GM21528 (cell line): Measurements from ENCODE around the gene C3.
"Not testable (repeated sequence)": the region's sequence is repeated elsewhere in the genome, so short reads cannot be mapped to it uniquely, and the experiment has no call there.

Experiments
- ATAC-seq: cut with Tn5 transposase; IDR thresholded peaks from one replicate; pipeline ENCODE4 v1.9.1; 2021; ENCODE audit warnings: mild to moderate bottlenecking, moderate library complexity; ENCODE audit not compliant: unreplicated experiment, low FRiP score

The C3 gene

DNA sequence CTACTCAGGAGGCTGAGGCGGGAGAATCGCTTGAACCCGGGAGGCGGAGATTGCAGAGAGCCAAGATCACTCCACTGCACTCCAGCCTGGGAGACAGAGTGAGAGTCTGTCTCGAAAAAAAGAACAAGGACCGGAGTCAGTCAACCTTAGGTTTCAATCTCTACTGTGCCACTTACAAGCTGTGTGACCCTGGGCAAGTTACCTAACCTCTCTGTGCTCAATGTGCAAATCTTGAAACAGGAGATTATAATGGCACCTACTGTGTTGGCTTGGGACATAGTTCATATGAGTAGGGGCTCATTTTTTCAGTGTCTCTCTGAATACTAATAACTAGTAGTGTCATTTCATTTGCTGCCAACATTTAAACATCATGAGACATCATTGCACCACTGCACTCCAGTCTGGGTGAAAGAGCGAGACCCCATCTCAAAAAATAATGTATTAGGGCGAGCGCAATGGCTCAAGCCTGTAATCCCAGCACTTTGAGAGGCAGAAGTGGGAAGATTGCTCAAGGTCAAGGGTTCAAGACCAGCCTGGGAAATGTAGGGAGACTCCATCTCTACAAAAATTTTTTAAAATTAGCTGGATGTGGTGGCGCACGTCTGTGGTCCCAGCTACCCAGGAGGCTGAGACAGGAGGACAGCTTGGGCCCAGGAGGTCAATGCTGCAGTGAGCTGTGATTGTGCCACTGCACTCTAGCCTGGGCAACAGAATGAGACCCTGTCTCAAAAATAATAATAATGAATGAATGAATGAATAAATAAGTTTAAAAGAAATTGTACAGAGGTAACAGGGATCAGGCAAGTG is 5.5 kb downstream of the C3 start:
- ATAC-seq = no peak

- no peak for ATAC-seq
Measured at GRCh38 chr19:6713773-6714692, 6.4 kb downstream of the C3 start.

DNA sequence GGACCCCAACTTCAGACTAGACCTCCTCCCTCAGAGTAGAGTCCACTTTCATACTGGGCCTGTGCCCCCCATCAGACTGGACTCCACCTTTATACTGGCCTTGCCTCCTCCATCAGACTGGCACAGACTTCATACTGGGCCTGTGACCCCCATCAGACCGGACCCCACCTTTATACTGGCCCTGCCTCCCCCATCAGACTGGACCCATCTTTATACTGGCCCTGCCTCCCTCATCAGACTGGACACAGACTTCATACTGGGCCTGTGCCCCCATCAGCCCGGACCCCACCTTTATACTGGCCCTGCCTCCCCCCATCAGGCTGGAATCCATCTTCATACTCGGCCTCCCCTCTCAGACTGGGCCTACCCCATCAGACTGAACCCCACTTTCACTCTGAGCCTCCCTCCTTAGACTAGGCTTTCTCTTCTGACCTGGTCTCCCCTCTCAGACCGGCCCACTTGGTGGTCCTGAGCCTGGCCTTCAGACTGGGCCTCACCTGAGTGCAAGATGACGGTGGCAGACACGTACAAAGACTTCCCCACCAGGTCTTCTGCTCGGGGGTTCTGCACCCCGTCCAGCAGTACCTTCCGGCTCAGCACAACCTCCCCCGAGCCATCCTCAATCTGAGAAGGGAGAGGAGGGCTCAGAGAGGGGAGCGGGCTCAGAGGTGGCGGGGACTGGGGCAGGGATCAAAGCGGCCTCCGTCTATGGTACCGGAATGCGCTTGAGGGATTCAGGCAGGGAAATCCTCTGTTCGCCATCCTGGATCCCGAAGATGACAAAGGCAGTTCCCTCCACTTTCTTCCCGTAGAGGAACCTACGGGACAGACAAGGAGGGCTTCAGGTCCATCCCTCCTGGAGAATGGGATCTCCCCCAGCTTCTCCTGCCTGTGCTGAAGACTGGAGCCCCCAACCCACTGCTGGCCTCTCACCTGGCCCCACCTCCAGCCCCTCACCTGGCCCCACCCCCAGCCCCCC is 7.5 kb downstream of the C3 start:
- ATAC-seq = no peak

DNA sequence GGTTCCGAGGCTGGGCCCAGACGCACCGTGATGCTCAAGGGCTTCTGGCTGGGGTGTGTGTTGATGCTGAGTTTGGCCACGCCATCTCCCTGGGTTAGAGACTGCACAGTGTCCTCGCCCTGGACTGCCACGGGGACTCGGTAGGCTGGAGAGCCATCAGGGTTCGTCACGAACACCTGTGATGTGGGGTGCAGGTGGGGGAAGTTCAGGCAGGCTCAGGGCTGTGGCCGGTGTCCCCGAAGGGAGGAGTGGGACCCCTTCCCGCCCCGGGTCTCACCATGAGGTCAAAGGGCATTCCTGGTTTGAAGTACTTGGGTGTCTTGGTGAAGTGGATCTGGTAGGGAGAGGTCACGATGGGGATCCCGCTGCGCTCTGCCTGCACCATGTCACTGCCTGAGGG is 8.2 kb downstream of the C3 start:
- ATAC-seq = no peak

DNA sequence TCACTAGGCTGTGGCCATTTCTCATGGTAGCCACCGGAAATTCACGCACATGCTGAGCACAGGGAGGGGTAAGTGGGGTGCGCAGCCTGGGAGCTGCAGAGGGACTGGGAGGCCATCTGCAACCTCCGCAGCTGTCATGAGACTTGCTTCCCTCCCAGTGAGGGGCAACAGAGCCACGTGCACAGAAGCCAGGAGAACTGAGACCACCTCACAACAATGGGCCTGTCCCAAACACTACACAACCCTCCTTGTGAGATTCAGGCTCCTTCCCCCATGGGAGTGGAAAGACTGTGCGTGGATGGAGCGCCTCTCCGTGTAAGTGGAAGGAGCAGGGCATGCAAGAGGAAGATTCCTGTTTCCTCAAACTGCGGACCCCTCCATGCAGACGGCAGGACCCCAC is 8.8 kb downstream of the C3 start:
- ATAC-seq = no peak

GRCh38 chr19:6711078-6711361 is 9.4 kb downstream of the C3 start:
- ATAC-seq = no peak

DNA sequence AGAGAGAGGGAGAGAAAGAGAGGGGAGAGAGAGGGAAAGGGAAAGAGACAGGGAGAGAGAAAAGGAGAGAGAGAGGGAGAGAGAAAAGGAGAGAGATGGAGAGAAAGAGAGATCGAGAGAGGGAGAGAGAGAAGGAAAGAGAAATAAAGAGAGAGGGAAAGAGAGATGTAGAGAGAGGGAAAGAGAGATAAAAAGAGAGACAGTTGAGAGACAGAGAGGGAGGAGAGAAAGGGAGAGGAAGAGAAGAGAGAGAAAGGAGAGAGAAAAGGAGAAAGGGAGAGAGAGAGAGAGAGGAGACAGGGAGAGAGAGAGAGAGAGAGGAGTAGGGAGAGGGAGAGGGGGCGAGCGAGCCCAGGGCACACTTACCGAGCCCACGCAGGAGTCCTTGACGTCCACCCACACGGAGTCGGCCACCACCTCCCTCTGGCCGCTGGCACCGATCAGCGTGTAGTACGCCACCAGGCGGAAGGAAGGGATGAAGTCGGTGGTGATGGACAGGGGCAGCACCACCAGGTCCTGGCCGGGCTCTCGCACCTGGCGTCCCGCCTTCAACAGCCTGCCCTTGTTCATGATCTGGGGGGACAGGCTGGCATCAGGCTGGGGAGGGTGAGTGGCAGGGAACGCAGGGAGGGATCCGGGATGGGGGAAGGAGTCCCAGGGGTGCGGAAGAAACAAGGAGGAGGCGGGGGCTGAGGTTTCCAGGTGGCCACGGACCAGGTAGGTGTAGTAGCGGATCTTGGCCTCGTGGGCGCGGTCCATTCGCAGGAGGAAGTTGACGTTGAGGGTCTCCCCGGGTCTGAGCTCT is 10.0 kb downstream of the C3 start:
- ATAC-seq = no peak

- no peak for ATAC-seq
Measured at GRCh38 chr19:6709549-6709948, 10.9 kb downstream of the C3 start.

GRCh38 chr19:6708913-6709312 is 11.5 kb downstream of the C3 start:
- not testable (repeated sequence) for ATAC-seq

GRCh38 chr19:6708346-6708745 is 12.1 kb downstream of the C3 start:
- no peak for ATAC-seq

DNA sequence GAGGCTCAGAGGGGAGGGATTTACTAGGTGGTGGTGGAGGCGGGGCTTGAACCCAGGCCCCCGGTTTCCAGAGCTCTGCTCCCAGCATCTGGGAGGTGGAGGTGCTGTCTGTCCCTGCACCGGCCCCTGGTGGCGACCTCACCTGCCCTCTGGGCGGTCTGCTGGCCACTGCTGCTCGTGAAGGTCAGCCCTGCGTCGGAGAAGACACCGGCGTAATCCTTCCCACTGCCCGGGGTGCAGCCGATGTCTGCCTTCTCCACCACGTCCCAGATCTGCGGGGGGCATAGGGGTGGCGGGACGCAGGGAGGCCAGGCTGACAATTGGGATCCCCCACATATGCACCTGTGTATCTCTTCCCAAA is 12.8 kb downstream of the C3 start:
- no peak for ATAC-seq

DNA sequence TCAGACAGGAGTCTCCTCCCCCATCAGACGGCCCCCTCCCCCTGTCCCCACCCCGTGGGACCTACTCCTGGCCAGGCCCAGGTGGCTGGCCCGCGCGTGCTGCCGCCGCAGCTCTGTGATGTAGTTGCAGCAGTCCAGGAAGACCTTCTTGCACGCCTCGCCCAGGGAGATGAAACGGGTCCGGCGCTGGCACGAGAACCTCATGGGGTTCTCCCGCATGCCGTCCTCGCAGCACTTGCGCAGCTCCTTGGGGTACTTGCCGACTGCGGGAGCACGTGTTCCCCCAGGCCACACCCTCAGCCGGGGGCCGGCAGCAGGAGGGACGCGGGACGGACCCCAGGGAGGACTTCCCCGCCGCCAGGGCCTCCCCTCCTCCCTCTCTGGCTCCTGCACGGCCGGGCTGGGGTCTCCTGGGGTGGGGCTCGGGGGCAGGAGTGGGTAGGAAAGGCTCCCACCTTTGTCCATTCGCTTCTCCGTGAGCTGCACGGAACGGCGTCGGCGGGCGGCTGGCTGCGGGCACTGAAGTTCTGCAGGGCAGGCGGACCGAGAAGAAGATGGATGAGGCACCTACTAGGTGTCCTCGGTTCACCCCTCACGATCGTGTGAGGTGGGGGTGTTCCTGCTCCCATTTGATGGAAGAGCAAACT is 13.3 kb downstream of the C3 start:
- ATAC-seq = no peak

DNA sequence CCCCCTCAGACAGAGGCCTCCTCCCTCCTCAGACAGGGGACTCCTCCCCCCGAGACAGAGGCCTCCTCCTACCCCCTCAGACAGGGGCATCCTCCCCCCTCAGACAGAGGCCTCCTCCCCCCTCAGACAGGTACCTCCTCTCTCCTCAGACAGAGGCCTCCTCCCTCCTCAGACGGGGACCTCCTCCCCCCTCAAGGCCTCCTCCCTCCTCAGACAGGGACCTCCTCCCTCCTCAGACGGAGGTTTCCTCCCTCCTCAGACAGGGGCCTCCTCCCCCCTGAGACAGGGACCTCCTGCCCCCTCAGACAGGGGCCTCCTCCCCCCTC is 13.9 kb downstream of the C3 start:
- no peak for ATAC-seq

DNA sequence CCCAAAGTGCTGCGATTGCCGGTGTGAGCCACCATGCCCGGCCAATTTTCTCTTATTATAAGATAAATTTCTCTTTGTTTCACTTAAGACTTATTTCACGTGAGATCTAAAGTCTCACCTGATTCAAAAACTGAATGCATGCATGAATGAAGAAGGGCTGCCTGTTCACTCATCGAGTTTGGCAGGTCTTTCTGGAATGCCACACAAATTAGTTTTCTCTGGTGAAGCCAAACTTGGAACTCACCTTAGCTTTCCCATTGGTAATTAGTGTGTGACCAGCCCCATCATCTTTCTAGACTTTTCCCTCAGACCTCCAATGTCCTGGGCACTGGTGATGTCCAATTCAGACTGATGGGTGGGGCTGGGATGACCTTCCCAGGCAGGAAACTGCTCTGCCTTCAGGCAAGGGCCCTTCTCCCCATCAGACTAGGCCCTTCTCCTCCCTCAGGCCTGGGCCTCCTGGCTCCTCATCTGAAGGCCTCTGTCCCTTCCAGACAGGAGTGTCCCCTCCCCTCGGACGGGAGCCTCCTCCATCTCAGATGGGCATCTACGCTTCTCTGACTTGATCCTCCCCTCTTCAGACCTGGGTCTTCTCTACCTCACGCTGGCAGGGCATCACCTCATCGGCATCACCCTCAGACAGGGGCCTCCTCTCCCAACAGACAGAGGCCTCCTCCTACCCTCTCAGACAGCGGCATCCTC is 14.4 kb downstream of the C3 start:
- ATAC-seq = no peak

DNA sequence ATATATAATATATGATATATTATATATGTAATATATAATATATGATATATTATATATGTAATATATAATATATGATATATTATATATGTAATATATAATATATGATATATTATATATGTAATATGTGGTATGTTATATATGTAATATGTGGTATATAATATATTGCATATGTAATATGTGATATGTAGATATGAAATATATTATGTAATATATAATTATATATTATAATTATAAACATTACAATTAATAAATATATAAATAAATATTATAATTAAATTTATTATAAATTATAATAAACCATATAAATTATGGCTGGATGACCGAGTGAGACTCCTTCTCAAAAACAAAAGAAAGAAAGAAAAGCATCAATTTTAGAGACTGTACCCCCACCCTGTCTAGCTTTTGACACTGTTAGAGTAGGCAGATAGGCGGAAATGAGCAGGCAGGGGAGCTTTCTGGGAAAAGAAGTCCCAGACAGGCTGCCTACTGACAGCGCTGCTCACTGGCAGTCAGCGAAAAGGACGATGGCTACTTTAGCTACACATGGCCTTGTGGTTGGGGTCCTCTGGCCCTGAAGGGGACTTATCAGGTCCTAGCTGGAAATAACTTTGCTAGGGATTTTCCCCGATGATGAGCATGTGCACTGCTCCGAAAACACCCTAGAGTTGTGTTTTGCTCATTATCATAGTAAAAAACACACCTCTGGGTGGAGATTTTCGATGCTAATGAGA is 19.7 kb downstream of the C3 start:
- ATAC-seq = no peak

DNA sequence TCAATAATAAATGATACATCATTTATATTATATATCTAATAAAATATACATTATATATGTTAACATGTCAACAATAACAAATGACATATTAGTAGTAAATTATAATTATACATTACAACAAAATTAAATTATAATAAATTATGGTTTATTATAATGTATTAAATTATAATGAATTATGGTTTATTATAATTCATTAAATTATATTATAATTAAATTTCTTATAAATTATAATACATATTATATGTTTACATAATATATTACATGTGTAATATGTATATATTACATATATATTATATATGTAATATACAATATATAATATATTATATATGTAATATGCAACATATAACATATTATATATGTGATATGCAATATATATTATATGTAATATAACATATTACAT is 20.5 kb downstream of the C3 start:
- ATAC-seq = no peak

DNA sequence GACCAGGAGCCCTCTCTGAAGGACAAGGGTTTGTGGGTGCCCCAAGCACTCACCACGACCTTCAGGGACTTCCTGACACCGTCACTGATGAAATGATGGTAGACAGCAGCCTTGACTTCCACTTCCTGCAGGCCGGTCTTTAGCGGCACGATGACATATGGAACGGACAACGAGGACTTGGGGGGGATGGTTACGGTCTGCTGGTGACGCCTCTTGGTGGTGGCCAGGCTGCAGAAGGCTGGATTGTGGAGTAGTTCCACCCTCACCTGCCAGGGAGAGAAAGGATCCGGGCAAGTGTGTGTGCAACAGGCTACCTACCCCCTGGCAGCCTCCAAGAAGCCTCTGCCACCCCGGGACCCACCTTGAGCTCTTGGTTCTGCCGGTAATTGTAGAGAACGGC is 23.2 kb downstream of the C3 start:
- no peak for ATAC-seq

GRCh38 chr19:6696239-6696820 is 24.1 kb downstream of the C3 start:
- ATAC-seq = no peak
